ENCODE results near the gene SPINK8.

GRCh38 chr3:48320996-48321395 lies 12.5 kb downstream of the SPINK8 start:
- no peak for TF ChIP-seq POLR2A (IDR thresholded peaks at IDR 0.05; ENCODE audit: borderline replicate concordance, extremely low read depth, insufficient read depth, insufficient read length)
- TF ChIP-seq CTCF (IDR thresholded peaks at IDR 0.05 in 2 of 3, conservative IDR thresholded peaks at IDR 0.05 in 1 of 3; ENCODE audit: borderline replicate concordance in 1 of 3, insufficient read depth in 1 of 3, low read depth in 2 of 3, low read length in 2 of 3): no peak
- TF ChIP-seq EZH2 (IDR thresholded peaks at IDR 0.05): no peak
